22Rv1 (cell line): ENCODE results near the gene LARP1.

ENCODE experiments used
- CTCF ChIP-seq: fragments of 450-650 bp; IDR thresholded peaks from 2 replicates; pipeline ENCODE4 v1.5.1; 2017; ENCODE audit warnings: mild to moderate bottlenecking
- ZFX ChIP-seq: fragments of 450-650 bp; IDR thresholded peaks from 2 replicates; pipeline ENCODE4 v1.6.1; 2017; ENCODE audit warnings: antibody characterized with exemption, borderline replicate concordance

- TF ChIP-seq CTCF, result no peak
- no peak for TF ChIP-seq ZFX
These were observed 1.1 kb downstream of the LARP1 start for GRCh38 chr5:154756009-154756867.
